GM19467 (cell line): ENCODE data around the gene CGN.

Experiments used
- ATAC-seq: cut with Tn5 transposase; IDR thresholded peaks from one replicate; pipeline ENCODE4 v1.9.1; 2021; ENCODE audit warnings: mild to moderate bottlenecking, moderate library complexity; ENCODE audit not compliant: unreplicated experiment

CGN gene

DNA sequence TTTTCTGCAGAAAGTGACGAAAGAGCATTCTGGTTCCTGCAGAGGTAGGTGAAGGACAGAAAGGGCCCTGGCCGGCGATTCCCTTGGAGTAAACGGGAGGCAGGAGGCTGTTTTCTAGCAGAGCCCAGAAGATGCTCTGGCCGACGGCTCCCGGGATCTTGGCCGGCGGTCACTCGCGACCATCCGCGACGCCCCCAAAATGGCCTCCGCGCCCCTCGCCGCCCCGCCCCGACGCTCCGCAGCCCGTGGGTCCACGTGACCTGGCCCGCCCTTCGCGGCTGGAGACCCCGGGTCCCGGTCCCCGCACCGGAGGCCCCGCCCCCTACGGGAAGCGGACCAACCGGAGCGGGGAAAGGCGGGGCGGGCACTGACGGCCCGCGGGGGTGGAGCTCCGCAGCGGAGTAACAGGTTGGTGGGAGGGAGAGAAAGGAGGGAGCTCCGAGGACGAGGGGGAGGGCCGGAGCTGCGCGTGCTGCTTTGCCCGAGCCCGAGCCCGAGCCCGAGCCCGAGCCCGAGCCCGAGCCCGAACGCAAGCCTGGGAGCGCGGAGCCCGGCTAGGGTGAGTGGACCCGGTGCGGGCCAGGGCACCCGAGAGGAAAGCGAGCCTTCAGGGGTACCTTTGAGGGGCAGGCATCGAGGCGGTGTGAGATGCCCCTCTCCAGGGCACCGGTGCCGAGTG, at the start of gene CGN:
CGN (plus strand) TSS at position 431 of the 679 bp plus-strand sequence. CDS start 7,133 bp downstream, outside the sequence.
- peak; percentile 83 for ATAC-seq

GRCh38 chr1:151461694-151462093, 49.5 kb upstream of the CGN start:
- ATAC-seq = no peak

DNA sequence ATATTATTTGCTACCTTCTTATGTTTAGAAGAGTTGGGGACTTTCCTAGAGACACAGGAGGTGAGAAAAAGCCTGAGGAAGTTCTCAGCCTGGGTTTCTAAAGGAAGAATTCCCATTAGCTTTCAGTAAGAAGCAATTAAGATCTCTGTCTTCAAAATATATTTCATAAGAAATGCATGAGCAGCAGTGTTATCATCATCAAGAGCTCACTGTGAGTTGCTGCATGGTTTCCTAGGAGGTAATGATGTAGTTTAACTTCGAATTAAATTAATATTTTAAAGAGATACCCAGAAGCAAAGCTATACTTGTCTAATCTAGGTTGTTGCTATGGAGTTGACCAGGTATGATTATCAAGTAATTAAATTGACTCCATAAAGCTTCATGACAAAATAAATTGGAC, 46.2 kb upstream of the CGN start:
- no peak for ATAC-seq

GRCh38 chr1:151472856-151473731, 38.1 kb upstream of the CGN start:
- no peak for ATAC-seq

- ATAC-seq = no peak
Observed at GRCh38 chr1:151474745-151475144, 36.4 kb upstream of the CGN start.

DNA sequence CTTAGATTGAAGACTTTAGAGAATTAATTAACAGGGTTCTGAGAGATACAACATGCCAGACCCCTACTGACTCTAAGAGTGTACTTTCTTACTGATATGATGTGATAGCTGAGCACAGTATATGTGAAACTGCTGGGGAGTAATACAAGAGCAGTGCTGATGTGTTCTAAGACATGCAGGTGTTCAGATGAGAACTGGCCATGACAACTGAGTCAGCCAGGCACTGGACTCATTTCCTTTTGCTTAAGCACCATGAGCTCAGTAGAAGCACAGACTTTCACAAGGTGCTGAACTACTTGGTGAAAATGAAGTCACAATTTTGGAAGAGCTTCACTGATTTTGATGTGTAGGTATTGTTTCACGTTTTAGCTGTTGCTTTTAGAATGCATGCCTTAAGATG, 36.0 kb upstream of the CGN start:
- peak; percentile 58 for ATAC-seq

DNA sequence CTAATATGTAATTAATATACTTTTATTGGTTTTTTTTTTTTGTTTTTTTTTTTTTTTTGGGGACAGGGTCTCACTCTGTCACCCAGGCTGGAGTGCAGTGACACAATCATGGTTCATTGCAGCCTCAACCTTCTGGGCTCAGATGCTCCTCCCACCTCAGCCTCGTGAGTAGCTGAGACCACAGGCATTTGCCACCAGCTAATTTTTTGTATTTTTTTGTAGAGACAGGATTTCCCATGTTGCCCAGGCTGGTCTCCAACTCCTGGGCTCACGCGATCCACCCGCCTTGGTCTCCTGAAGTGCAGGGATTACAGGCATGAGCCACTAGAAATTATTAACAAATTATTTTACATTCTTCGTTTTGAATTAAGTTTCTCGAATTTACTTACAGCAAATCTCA, 35.1 kb upstream of the CGN start:
- no peak for ATAC-seq

DNA sequence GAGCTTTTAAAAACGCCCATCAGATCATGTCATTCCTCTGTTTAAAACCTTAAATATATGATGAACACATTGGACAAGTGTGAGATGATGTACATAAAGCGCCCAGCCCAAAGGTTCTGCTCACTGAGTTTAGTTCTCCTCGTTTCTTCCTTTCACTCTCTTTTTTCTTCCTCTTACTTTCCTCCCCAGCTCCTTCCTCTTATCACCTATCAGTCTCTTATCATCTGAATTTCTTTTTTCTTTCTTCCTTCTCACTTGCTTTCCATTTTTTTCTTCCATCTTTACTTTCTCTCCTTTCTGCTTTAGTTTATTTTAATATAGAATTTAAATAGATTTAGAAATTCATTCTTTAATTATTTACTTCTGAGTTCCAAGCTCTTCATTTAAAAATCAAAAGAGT, 34.1 kb upstream of the CGN start:
- ATAC-seq = no peak

GRCh38 chr1:151478140-151478812, 32.9 kb upstream of the CGN start:
- ATAC-seq = no peak

- no peak for ATAC-seq
Observed at GRCh38 chr1:151478923-151479322, 32.3 kb upstream of the CGN start.

- no peak for ATAC-seq
Observed at GRCh38 chr1:151479462-151479861, 31.7 kb upstream of the CGN start.

DNA sequence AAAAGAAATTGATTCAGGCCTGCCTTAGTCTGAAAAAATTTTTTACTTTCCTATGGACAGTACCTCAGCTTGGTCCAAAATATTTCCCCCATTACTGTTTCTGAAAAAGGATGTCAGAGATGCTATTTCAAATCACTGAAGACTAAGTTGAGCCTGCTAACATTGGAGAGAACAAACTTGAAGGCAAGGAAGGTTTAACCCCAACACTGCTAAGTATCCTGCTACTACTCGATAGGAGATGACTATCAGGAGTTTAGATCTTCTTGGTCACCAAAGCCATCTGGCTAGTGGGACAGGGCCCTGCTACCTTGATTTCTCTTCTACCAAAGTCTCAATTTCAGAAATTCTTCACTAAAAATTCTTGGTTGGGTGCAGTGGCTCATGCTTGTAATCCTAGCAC, 29.2 kb upstream of the CGN start:
- no peak for ATAC-seq

- no peak for ATAC-seq
Observed at GRCh38 chr1:151485685-151486255, 25.4 kb upstream of the CGN start.

DNA sequence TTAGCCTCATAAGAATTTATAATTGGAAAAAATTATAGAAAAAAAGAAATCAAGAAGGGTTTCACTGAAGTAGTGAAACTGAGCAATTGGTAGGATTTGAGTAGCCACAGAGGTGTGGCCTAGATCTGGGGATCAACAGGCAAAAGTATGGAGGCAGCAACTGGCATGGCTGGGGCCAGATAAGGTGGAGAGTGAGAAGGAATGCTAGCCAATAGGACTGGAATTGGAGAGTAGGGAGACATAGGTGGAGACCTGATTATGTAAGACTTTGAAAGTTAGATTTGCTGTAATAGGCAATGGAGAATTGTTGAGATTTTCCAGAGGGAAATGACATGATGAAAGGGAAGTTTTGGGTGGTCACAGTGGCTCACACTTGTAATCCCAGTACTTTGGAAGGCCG, 24.6 kb upstream of the CGN start:
- no peak for ATAC-seq

- no peak for ATAC-seq
Observed at GRCh38 chr1:151491641-151492040, 19.5 kb upstream of the CGN start.

GRCh38 chr1:151492120-151492519, 19.1 kb upstream of the CGN start:
- no peak for ATAC-seq

DNA sequence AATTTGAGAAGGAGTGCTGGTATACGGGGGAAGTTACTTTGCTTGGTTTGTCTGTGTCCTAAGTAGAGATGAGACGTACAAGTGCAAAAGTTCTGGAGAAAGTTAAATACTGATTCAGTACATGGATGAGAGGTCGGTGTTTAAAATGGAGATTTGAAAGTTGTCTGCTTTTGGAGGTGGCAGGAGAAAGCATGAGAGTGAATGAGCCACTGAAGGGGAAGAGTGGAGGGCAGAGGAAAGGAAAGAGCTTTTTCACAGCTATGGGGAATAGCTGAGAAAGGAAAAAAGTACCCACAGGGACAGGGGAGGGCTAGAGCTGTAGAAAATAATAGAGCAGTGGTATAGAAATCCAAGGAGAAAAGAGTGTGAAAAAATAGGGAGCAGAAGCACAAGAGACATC, 18.1 kb upstream of the CGN start:
- ATAC-seq = no peak

DNA sequence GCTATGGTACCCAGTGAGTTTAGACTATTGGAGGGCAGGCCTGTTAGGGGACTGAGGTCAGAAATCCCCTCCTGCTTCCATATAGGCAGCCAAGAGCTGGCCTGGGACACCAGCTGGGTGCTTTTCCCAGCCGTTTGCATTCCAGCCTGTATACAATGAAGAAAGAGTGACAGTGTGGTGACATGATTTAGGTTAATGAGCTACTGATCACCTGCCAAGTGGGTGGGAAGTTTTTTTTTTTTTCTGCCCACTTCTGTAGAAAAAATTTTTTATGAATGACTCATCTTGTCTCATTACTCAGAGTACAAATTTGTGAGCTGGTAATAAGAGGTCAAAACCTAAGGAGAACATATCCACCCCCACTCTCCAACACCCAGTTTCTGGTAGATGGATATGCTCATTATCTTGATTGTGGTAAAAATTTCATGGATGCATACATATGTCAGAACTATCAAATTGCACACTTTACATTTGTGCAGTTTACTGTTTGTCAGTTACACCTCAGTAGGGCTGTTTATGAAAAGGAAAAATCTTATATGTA, 16.4 kb upstream of the CGN start:
- no peak for ATAC-seq

DNA sequence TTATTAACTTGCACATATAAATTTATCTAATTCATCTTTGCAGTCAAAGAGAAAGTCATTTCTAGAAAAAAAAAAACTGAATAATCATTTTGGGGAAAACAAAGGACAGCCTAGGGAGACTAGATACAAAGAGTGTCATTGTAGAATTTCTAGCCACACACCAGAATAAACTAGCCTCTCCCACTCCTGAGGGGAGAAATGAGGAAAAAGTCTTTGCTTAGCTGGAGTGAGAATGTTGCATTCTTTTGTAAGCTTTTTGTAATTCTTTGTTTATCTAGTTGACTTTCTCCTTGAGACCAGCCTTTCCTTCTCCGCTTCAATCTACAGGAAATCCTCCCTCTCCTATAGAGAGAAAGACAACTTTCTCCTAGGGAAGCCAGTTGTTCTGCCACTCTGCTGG, 15.9 kb upstream of the CGN start:
- ATAC-seq = no peak

DNA sequence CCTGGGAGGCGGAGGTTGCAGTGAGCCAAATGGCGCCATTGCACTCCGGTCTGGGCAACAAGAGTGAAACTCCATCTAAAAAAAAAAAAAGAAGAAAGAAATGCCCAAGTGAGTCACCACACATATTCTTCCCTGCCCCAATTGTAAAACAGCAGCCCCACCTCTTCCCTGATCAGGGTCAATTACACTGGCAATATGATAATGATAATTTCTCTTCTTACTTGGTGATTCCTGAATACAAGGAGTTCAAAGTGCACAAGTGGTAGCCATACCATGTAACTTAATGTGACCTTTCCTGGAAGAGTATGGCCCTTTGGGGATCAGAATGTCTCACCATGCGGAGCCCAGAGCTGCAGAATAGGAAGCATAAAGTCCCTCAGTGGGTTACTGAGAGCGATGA, 11.8 kb upstream of the CGN start:
- ATAC-seq = no peak

- ATAC-seq = no peak
Observed at GRCh38 chr1:151499930-151500329, 11.3 kb upstream of the CGN start.
